ENCODE measurements around the gene RAB4A. TPM values are rescaled to one million over a fixed set of nuclear protein-coding genes. Genes with fewer than 3 reads are reported as not detected.

The RAB4A gene
- total RNA-seq, 6 donors from 2014 or later: 16.8 to 68.6 (median 42.4) TPM

- Histone ChIP-seq H3K4me3 (no peak overlapping the region), H3K9me3 (no peaks in the 10 kb centered on the region), H3K36me3 (no peaks in the 10 kb centered on the region), H3K27ac (no peak overlapping the region), H3K27me3 (no peaks in the 10 kb centered on the region), H3K4me1 (peaks cover 5 to 11% (median 7%) of the 10 kb centered on the region in 4 donors)
- ATAC-seq (ENCODE audit: low FRiP score in 2 of 2) (peak in 1 of 2 donors; percentile 59), DNase-seq (no peak)
- no peak for TF ChIP-seq POLR2AphosphoS5 (IDR thresholded peaks at IDR 0.05)
- TF ChIP-seq POLR2A (IDR thresholded peaks at IDR 0.05): no peak
- TF ChIP-seq, protein P1, sequence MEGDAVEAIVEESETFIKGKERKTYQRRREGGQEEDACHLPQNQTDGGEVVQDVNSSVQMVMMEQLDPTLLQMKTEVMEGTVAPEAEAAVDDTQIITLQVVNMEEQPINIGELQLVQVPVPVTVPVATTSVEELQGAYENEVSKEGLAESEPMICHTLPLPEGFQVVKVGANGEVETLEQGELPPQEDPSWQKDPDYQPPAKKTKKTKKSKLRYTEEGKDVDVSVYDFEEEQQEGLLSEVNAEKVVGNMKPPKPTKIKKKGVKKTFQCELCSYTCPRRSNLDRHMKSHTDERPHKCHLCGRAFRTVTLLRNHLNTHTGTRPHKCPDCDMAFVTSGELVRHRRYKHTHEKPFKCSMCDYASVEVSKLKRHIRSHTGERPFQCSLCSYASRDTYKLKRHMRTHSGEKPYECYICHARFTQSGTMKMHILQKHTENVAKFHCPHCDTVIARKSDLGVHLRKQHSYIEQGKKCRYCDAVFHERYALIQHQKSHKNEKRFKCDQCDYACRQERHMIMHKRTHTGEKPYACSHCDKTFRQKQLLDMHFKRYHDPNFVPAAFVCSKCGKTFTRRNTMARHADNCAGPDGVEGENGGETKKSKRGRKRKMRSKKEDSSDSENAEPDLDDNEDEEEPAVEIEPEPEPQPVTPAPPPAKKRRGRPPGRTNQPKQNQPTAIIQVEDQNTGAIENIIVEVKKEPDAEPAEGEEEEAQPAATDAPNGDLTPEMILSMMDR (IDR thresholded peaks at IDR 0.05): no peak
- no peak for TF ChIP-seq EP300 (IDR thresholded peaks at IDR 0.05)
- 59 to 68% methylated on average over 5 of the region's 5 CpGs for WGBS, 2 donors
Observed at GRCh38 chr1:229258757-229259060, 12.2 kb upstream of the RAB4A start.

DNA sequence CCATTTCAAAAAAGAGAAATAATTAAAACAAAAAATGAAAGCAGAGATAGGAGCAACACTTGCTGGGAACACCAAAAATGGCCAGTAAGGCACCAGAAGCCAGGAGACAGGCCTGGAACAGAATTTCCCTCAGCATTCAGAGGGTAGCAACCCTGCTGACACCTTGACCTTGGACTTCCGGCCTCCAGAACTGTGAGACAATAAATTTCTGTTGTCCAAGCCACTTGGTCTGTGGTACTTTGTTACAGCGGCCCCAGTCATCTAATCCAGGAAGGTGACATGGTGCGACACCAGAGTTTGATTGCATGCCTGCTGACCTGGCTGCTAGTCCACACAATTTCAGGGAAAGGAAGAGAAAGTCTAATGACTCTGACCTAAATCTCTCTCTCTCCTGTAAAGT lies 10.6 kb upstream of the RAB4A start:
- no peak for DNase-seq
- 79 to 89% methylated on average over 3 of the region's 3 CpGs for WGBS, 2 donors
- TF ChIP-seq POLR2A (IDR thresholded peaks at IDR 0.05) (no peak), EP300 (IDR thresholded peaks at IDR 0.05) (no peak)
- TF ChIP-seq, protein P1 (IDR thresholded peaks at IDR 0.05): no peak

GRCh38 chr1:229262239-229262638 lies 8.7 kb upstream of the RAB4A start:
- Histone ChIP-seq H3K4me3 (no peak overlapping the region), H3K9me3 (no peaks in the 10 kb centered on the region), H3K4me1 (peaks cover 5 to 11% (median 7%) of the 10 kb centered on the region in 4 donors), H3K27ac (no peak overlapping the region), H3K36me3 (no peaks in the 10 kb centered on the region), H3K27me3 (no peaks in the 10 kb centered on the region)
- TF ChIP-seq POLR2AphosphoS5 (IDR thresholded peaks at IDR 0.05) (no peak), EP300 (IDR thresholded peaks at IDR 0.05) (no peak), POLR2A (IDR thresholded peaks at IDR 0.05) (no peak)
- TF ChIP-seq, protein P1 (IDR thresholded peaks at IDR 0.05): no peak
- ATAC-seq (ENCODE audit: low FRiP score in 2 of 2) (no peak), DNase-seq (no peak)
- 95 to 96% methylated on average over 2 of the region's 2 CpGs for WGBS, 2 donors

More for the DNA sequence above, 10.6 kb upstream of the RAB4A start:
- Histone ChIP-seq H3K27ac (no peak overlapping the region), H3K27me3 (no peaks in the 10 kb centered on the region), H3K4me1 (peaks cover 5 to 11% (median 7%) of the 10 kb centered on the region in 4 donors), H3K36me3 (no peaks in the 10 kb centered on the region), H3K9me3 (no peaks in the 10 kb centered on the region), H3K4me3 (no peak overlapping the region)
- ATAC-seq (ENCODE audit: low FRiP score in 2 of 2): no peak

DNA sequence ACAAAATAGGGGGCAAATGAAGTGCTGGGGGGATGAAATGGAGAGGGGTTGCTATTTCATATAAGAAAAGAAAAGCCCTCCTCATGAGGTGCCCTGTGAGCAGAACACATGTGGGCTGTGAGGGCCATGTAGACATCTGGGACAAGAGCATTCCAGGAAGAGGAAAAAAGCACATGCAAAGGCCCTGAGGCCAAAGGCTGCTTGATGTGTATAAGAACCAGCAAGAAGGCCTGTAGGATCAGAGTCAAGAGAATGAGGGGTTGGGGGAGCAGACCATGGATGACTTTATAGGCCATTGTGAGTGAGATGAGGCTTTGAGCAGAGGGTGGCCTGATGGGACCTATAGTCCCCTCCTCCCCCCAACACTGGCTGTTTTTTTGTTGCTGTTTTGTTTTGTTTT lies 7.7 kb upstream of the RAB4A start:
- H3K4me3 ChIP-seq: no peak overlapping the region
- no peaks in the 10 kb centered on the region for H3K27me3 ChIP-seq
- no peaks in the 10 kb centered on the region for H3K36me3 ChIP-seq
- no peaks in the 10 kb centered on the region for H3K9me3 ChIP-seq
- ATAC-seq (ENCODE audit: low FRiP score in 2 of 2): no peak
- no peak overlapping the region for H3K27ac ChIP-seq
- peaks cover 3 to 6% (median 5%) of the 10 kb centered on the region in 4 donors for H3K4me1 ChIP-seq
- TF ChIP-seq, protein P1 (IDR thresholded peaks at IDR 0.05): no peak
- TF ChIP-seq POLR2AphosphoS5 (IDR thresholded peaks at IDR 0.05) (no peak), POLR2A (IDR thresholded peaks at IDR 0.05) (no peak), EP300 (IDR thresholded peaks at IDR 0.05) (no peak)
- DNase-seq: no peak

- H3K27me3 ChIP-seq: no peaks in the 10 kb centered on the region
- H3K4me3 ChIP-seq: no peak overlapping the region
- DNase-seq (no peak), ATAC-seq (ENCODE audit: low FRiP score in 2 of 2) (no peak)
- no peaks in the 10 kb centered on the region for H3K9me3 ChIP-seq
- WGBS, 2 donors: 87 to 93% methylated on average over 7 of the region's 7 CpGs
- H3K27ac ChIP-seq: no peak overlapping the region
- no peaks in the 10 kb centered on the region for H3K4me1 ChIP-seq
- no peaks in the 10 kb centered on the region for H3K36me3 ChIP-seq
- TF ChIP-seq POLR2AphosphoS5 (IDR thresholded peaks at IDR 0.05): no peak
- TF ChIP-seq POLR2A (IDR thresholded peaks at IDR 0.05): no peak
- no peak for TF ChIP-seq EP300 (IDR thresholded peaks at IDR 0.05)
- TF ChIP-seq, protein P1 (IDR thresholded peaks at IDR 0.05): no peak
Observed at GRCh38 chr1:229264068-229264467, 6.8 kb upstream of the RAB4A start.

All from upper lobe of left lung (tissue), 6 donors.